Bronchial epithelial cell (primary cell): ENCODE data around the gene CFAP100. TPM values are rescaled to one million over a fixed set of nuclear protein-coding genes. Genes with fewer than 3 reads are reported as not detected.

Experiments used
- DNase-seq: peaks from one replicate; pipeline ENCODE4 v3.0.0-alpha.2; 2010; ENCODE audit warnings: low read depth
- FAIRE-seq: peaks from 2 replicates; lab custom pipeline; 2011; peaks lifted over from hg19 to GRCh38; lab: Jason Lieb, UNC
- H3K27me3 ChIP-seq: 2 replicates; pipeline ENCODE4 v1.5.1; 2011; ENCODE audit warnings: low read length; ENCODE audit not compliant: control insufficient read depth, insufficient read depth
- H3K36me3 ChIP-seq: 2 replicates; pipeline ENCODE4 v1.5.1; 2011; ENCODE audit warnings: low read length; ENCODE audit not compliant: control insufficient read depth, insufficient read depth
- H3K4me3 ChIP-seq: 2 replicates; pipeline ENCODE4 v1.5.1; 2011; ENCODE audit warnings: mild to moderate bottlenecking, low read depth, low read length, control low read depth
- CTCF ChIP-seq: IDR thresholded peaks from 2 replicates; pipeline ENCODE4 v1.5.1; 2011; ENCODE audit warnings: mild to moderate bottlenecking, moderate library complexity, low read length, control low read depth, inconsistent platforms; ENCODE audit not compliant: insufficient read depth, severe bottlenecking
- total RNA-seq: library from RNA; depleted of rRNA; stranded (reverse); fragments of >200 nt; gene quantifications from 2 replicates; pipeline ENCODE4 v1.2.1, GENCODE V29; 2014

Gene CFAP100
- total RNA-seq, 1 donor from 2014 or later, result not detected

- no peak for FAIRE-seq
- Histone ChIP-seq H3K4me3 (no peak overlapping the region), H3K27me3 (no peaks in the 10 kb centered on the region), H3K36me3 (no peaks in the 10 kb centered on the region)
- no peak for TF ChIP-seq CTCF
- no peak for DNase-seq
Observed at GRCh38 chr3:126371096-126371705, 23.5 kb upstream of the CFAP100 start.

- H3K27me3 ChIP-seq, result no peaks in the 10 kb centered on the region
- no peak for TF ChIP-seq CTCF
- H3K4me3 ChIP-seq, result no peak overlapping the region
- no peaks in the 10 kb centered on the region for H3K36me3 ChIP-seq
- no peak for FAIRE-seq
- DNase-seq, result no peak
Observed at GRCh38 chr3:126372413-126373145, 22.1 kb upstream of the CFAP100 start.

- H3K36me3 ChIP-seq, result no peaks in the 10 kb centered on the region
- DNase-seq, result no peak
- TF ChIP-seq CTCF, result no peak
- FAIRE-seq, result no peak
- no peaks in the 10 kb centered on the region for H3K27me3 ChIP-seq
- H3K4me3 ChIP-seq, result no peak overlapping the region
Observed at GRCh38 chr3:126373146-126373613, 21.5 kb upstream of the CFAP100 start.

GRCh38 chr3:126373682-126374601 is 20.8 kb upstream of the CFAP100 start:
- FAIRE-seq (peak; percentile 7), DNase-seq (no peak)
- no peaks in the 10 kb centered on the region for H3K27me3 ChIP-seq
- no peaks in the 10 kb centered on the region for H3K36me3 ChIP-seq
- TF ChIP-seq CTCF, result no peak
- H3K4me3 ChIP-seq, result no peak overlapping the region

GRCh38 chr3:126375835-126376331 is 18.8 kb upstream of the CFAP100 start:
- Histone ChIP-seq H3K27me3 (no peaks in the 10 kb centered on the region), H3K36me3 (no peaks in the 10 kb centered on the region), H3K4me3 (no peak overlapping the region)
- TF ChIP-seq CTCF, result no peak
- FAIRE-seq (no peak), DNase-seq (no peak)
